ENCODE results near the gene CSN2. TPM values are rescaled to one million over a fixed set of nuclear protein-coding genes. Genes with fewer than 3 reads are reported as not detected.

CSN2 gene
- total and polyA plus RNA-seq, 2 donors (not counting 1 experiment from before 2014, with no cell fraction given): not detected

GRCh38 chr4:69907151-69907550 is 58.4 kb downstream of the CSN2 start:
- Histone ChIP-seq H3K36me3 (ENCODE audit: control insufficient read depth, insufficient read depth, low read length) (no peaks in the 10 kb centered on the region), H3K4me2 (ENCODE audit: extremely low read depth, insufficient read depth, low read length) (no peak overlapping the region), H3K4me3 (replicated peaks in 1 of 4; ENCODE audit: control extremely low read depth in 1 of 4, insufficient read depth in 1 of 4, low read depth in 3 of 4, low read length in 4 of 4) (no peak overlapping the region), H3K4me1 (ENCODE audit: control insufficient read depth, extremely low read depth, insufficient read depth, low read length) (no peaks in the 10 kb centered on the region), H3K79me2 (ENCODE audit: control insufficient read depth, insufficient read depth, low read length) (no peaks in the 10 kb centered on the region), H2AFZ (ENCODE audit: low read length) (no peak overlapping the region), H4K20me1 (ENCODE audit: control insufficient read depth, extremely low read depth, insufficient read depth, low read length) (no peaks in the 10 kb centered on the region), H3K9me3 (ENCODE audit: control insufficient read depth, insufficient read depth, low read depth, low read length) (no peaks in the 10 kb centered on the region), H3K9ac (ENCODE audit: insufficient read depth, low read length) (no peak overlapping the region), H3K27ac (ENCODE audit: insufficient read depth, low read length) (no peak overlapping the region), H3K27me3 (ENCODE audit: control insufficient read depth, insufficient read depth, low read length) (no peaks in the 10 kb centered on the region)
- DNase-seq (ENCODE audit: low read depth in 2 of 2): peak; percentile 20 to 45
- TF ChIP-seq CTCF (conservative IDR thresholded peaks at IDR 0.05 in 1 of 2, IDR thresholded peaks at IDR 0.05 in 1 of 2; ENCODE audit: low read depth in 1 of 2, low read length in 2 of 2): no peak
- no peak for TF ChIP-seq EZH2 (IDR thresholded peaks at IDR 0.05; ENCODE audit: low read length, missing control alignments)

Other genes starting within 250 kb of the CSN2 start
- not detected in 2 replicates for gene SULT1B1, start 205.1 kb downstream of the CSN2 start, total RNA-seq
- 0.03 and 0.05 TPM in 2 replicates for gene SULT1B1, start 205.1 kb downstream of the CSN2 start, polyA plus RNA-seq
- not detected in 2 replicates for gene SULT1E1, start 105.6 kb downstream of the CSN2 start, total RNA-seq
- not detected in 2 replicates for gene SULT1E1, start 105.6 kb downstream of the CSN2 start, polyA plus RNA-seq
- not detected in 2 replicates for gene CSN1S1, start 34.7 kb downstream of the CSN2 start, total RNA-seq
- gene CSN1S1, start 34.7 kb downstream of the CSN2 start, polyA plus RNA-seq: not detected in 2 replicates
- not detected in 2 replicates for gene STATH, start 30.2 kb upstream of the CSN2 start, total RNA-seq
- gene STATH, start 30.2 kb upstream of the CSN2 start, polyA plus RNA-seq: not detected in 2 replicates
- gene HTN3, start 62.7 kb upstream of the CSN2 start, total RNA-seq: not detected in 2 replicates
- not detected in 2 replicates for gene HTN3, start 62.7 kb upstream of the CSN2 start, polyA plus RNA-seq
- not detected in 2 replicates for gene HTN1, start 84.7 kb upstream of the CSN2 start, total RNA-seq
- gene HTN1, start 84.7 kb upstream of the CSN2 start, polyA plus RNA-seq: not detected in 2 replicates
- not detected in 2 replicates for gene PRR27, start 188.5 kb upstream of the CSN2 start, total RNA-seq
- gene PRR27, start 188.5 kb upstream of the CSN2 start, polyA plus RNA-seq: not detected in 2 replicates
- gene ODAM, start 230.0 kb upstream of the CSN2 start, total RNA-seq: not detected in 2 replicates
- not detected in 2 replicates for gene ODAM, start 230.0 kb upstream of the CSN2 start, polyA plus RNA-seq

Measured in fibroblast of lung (primary cell).